K562 (cell line): Measurements from ENCODE around the gene ARHGEF33. TPM values are rescaled to one million over a fixed set of nuclear protein-coding genes. Genes with fewer than 3 reads are reported as not detected.

ENCODE experiments used
- CHAMP1 ChIP-seq: fragments of 450-650 bp; IDR thresholded peaks from 2 replicates; pipeline ENCODE4 v1.6.1; 2016; ENCODE audit warnings: mild to moderate bottlenecking
- CXXC5 ChIP-seq: fragments of 250-450 bp; sonication (Bioruptor Pico); IDR thresholded peaks from 2 replicates; pipeline ENCODE4 v1.8.0; 2022; ENCODE audit warnings: inconsistent platforms, mild to moderate bottlenecking, moderate library complexity
- FOXK2 ChIP-seq, 2 experiments: fragments of 450-650 bp; IDR thresholded peaks in 1 of 2; conservative IDR thresholded peaks in 1 of 2; 2 replicates each; pipeline ENCODE4 v1.6.1; 2016; ENCODE audit warnings: low read depth in 2 of 2, mild to moderate bottlenecking in 1 of 2
- HDAC3 ChIP-seq: fragments of 450-650 bp; IDR thresholded peaks from 2 replicates; pipeline ENCODE4 v1.6.1; 2018; ENCODE audit warnings: borderline replicate concordance, mild to moderate bottlenecking, moderate library complexity; ENCODE audit not compliant: partially characterized antibody
- JUND ChIP-seq, 2 experiments: IDR thresholded peaks; 2 replicates in 1 of 2; 3 replicates in 1 of 2; pipeline ENCODE4 v1.6.1; 2011; ENCODE audit warnings: borderline replicate concordance in 2 of 2, low read depth in 2 of 2, low read length in 2 of 2, improper control_type of control experiment in 1 of 2, missing biosample characterization in 1 of 2, missing genetic modification characterization in 1 of 2, missing genetic modification reagents in 1 of 2
- MEF2D ChIP-seq: conservative IDR thresholded peaks from 2 replicates; pipeline ENCODE4 v1.6.1; 2016; ENCODE audit warnings: low read depth, missing genetic modification characterization, missing compliant biosample characterization
- POLR2AphosphoS5 ChIP-seq: IDR thresholded peaks from 2 replicates; pipeline ENCODE4 v1.6.1; 2011; ENCODE audit warnings: mild to moderate bottlenecking, low read depth, low read length, moderate library complexity; ENCODE audit not compliant: control insufficient read depth, insufficient read depth
- PYGO2 ChIP-seq: fragments of 450-650 bp; IDR thresholded peaks from 2 replicates; pipeline ENCODE4 v1.6.1; 2016; ENCODE audit warnings: mild to moderate bottlenecking, missing genetic modification characterization, moderate library complexity, missing compliant biosample characterization
- SRSF7 ChIP-seq: fragments of 200-400 bp; formaldehyde crosslinking; optimal IDR thresholded peaks from 2 replicates; pipeline ENCODE3; 2017; ENCODE audit warnings: mild to moderate bottlenecking, low read depth, low read length
- TSHZ1 ChIP-seq: fragments of 250-450 bp; sonication (Bioruptor Pico); IDR thresholded peaks from 2 replicates; pipeline ENCODE4 v1.4.0; 2020; ENCODE audit warnings: mild to moderate bottlenecking, moderate library complexity
- ZBTB43 ChIP-seq: sonication (generic); formaldehyde crosslinking; IDR thresholded peaks from 2 replicates; pipeline ENCODE4 v1.8.0; 2023; ENCODE audit warnings: mild to moderate bottlenecking, missing genetic modification reagents
- polyA plus RNA-seq, 8 experiments: library from polyadenylated mRNA; depleted of rRNA in 4 of 8; stranded (reverse) in 5 of 8; unstranded in 3 of 8; fragments of >200 nt; fragmentation: Nextera tagmentation in 2 of 8; fragmentation: Illumina TruSeq in 1 of 8; extraction: Ambion mirVana in 2 of 8; extraction: Trizol in 1 of 8; gene quantifications; 2 replicates each; pipeline versions ENCODE4 v1.2.1 to v1.2.3, GENCODE V29; 2011 to 2014; ENCODE audit warnings: inconsistent platforms in 1 of 8, missing spikeins in 1 of 8
- total RNA-seq, 7 experiments: library from RNA; depleted of rRNA in 6 of 7; stranded (reverse); fragments of >200 nt in 6 of 7; fragmentation: Illumina TruSeq in 2 of 7; extraction: Trizol in 2 of 7; gene quantifications; 2 replicates each; pipeline versions ENCODE4 v1.2.1 to v1.2.3, GENCODE V29; 2011 to 2021; ENCODE audit warnings: low replicate concordance in 1 of 7

ARHGEF33 gene
- total and polyA plus RNA-seq, 9 of the 15 experiments (the other 6 are each of a cell fraction or from before 2014, with no cell fraction given), result 0.01 to 0.08 (median 0.03) TPM; not detected in 5

- TF ChIP-seq ZBTB43 (CRISPR knock-in tag) (no peak), TSHZ1 (no peak), HDAC3 (no peak), FOXK2 (conservative IDR thresholded peaks at IDR 0.05 in 1 of 2, IDR thresholded peaks at IDR 0.05 in 1 of 2; ENCODE audit: low read depth in 2 of 2) (peak; percentile 39 to 96; a peak in 3 of 4 replicates), CXXC5 (peak; percentile 93), MEF2D (tag) (no peak), PYGO2 (tag) (no peak), CHAMP1 (peak; percentile 35; the same call in 1 of the 2 replicates), SRSF7 (no peak), POLR2AphosphoS5 (peak; percentile 52; the same call in 1 of the 2 replicates), JUND (IDR thresholded peaks at IDR 0.05; ENCODE audit: borderline replicate concordance, low read depth, low read length) (peak; percentile 4; the same call in 1 of the 2 replicates), JUND (tag; IDR thresholded peaks at IDR 0.05; ENCODE audit: borderline replicate concordance, low read depth, low read length) (no peak)
Measured at GRCh38 chr2:38875576-38876367, 13.9 kb upstream of the ARHGEF33 start, which contains the start of the genes DHX57 and MORN2 (continued).
